ENCODE data around the gene TMEM9B. TPM values are rescaled to one million over a fixed set of nuclear protein-coding genes. Genes with fewer than 3 reads are reported as not detected.
A peak's percentile ranks its signal among the peaks of the same experiment; 100 is the strongest.

Gene TMEM9B
- total and polyA plus RNA-seq, 9 of the 15 experiments (the other 6 are each of a cell fraction or from before 2014, with no cell fraction given), result 7.7 to 20.0 (median 14.0) TPM

DNA sequence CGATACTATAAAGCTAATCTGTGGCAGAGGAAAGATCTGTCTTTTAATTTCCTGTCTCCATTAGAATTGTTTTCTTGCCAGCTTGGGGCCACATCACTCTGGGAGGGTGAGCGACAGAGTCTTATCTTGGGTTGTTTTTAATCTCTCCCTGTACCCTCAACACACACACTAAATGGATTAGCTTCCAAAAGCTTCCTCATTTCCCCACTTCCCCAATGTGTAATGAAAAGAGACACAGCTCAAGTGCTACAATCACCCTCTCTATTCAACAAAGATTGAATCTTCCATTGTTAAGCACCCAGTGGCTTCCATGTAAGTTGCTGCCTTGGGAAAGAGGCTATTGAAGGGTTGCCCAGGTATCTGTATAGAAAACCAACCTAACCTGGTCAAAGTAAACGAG is 15.4 kb downstream of the TMEM9B start:
- no peaks in the 10 kb centered on the region for H3K27me3 ChIP-seq (ENCODE audit: control insufficient read depth in 2 of 2, insufficient read depth in 2 of 2, low read length in 2 of 2)
- no peak for ATAC-seq
- in situ Hi-C loops (cut with MboI), result no loop called here
- TF ChIP-seq RBM25 (IDR thresholded peaks at IDR 0.05; ENCODE audit: low read depth, low read length, severe bottlenecking) (no peak), ZNF140 (CRISPR knock-in tag; IDR thresholded peaks at IDR 0.05) (no peak), PHTF2 (CRISPR knock-in tag; IDR thresholded peaks at IDR 0.05) (no peak), XRCC3 (IDR thresholded peaks at IDR 0.05) (no peak), SPI1 (IDR thresholded peaks at IDR 0.05; ENCODE audit: borderline replicate concordance, low read depth, low read length) (peak; percentile 88), KAT8 (IDR thresholded peaks at IDR 0.05; ENCODE audit: low read depth) (no peak), ZFP30 (CRISPR knock-in tag; IDR thresholded peaks at IDR 0.05; ENCODE audit: borderline replicate concordance) (no peak), RB1 (IDR thresholded peaks at IDR 0.05; ENCODE audit: low read depth) (no peak), SIX5 (IDR thresholded peaks at IDR 0.05; ENCODE audit: borderline replicate concordance in 1 of 2, insufficient read depth in 1 of 2, low read depth in 1 of 2, low read length in 2 of 2) (no peak), NONO (IDR thresholded peaks at IDR 0.05; ENCODE audit: low read depth in 2 of 2, low read length in 1 of 2) (no peak), SOX6 (IDR thresholded peaks at IDR 0.05) (peak; percentile 57; the same call in 1 of the 2 replicates), ZNF12 (CRISPR knock-in tag; IDR thresholded peaks at IDR 0.05) (no peak), HMGN3 (IDR thresholded peaks at IDR 0.05; ENCODE audit: borderline replicate concordance, extremely low read depth, insufficient read length, low read depth, low read length) (no peak), HES1 (IDR thresholded peaks at IDR 0.05; ENCODE audit: low read depth) (no peak), CREB1 (IDR thresholded peaks at IDR 0.05) (no peak), CREB1 (CRISPR knock-in tag; IDR thresholded peaks at IDR 0.05) (no peak), HNRNPL (IDR thresholded peaks at IDR 0.05; ENCODE audit: low read depth, low read length) (no peak)
- TF ChIP-seq, protein P1, sequence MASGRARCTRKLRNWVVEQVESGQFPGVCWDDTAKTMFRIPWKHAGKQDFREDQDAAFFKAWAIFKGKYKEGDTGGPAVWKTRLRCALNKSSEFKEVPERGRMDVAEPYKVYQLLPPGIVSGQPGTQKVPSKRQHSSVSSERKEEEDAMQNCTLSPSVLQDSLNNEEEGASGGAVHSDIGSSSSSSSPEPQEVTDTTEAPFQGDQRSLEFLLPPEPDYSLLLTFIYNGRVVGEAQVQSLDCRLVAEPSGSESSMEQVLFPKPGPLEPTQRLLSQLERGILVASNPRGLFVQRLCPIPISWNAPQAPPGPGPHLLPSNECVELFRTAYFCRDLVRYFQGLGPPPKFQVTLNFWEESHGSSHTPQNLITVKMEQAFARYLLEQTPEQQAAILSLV (tag; IDR thresholded peaks at IDR 0.05), result no peak
- TF ChIP-seq, protein P2, sequence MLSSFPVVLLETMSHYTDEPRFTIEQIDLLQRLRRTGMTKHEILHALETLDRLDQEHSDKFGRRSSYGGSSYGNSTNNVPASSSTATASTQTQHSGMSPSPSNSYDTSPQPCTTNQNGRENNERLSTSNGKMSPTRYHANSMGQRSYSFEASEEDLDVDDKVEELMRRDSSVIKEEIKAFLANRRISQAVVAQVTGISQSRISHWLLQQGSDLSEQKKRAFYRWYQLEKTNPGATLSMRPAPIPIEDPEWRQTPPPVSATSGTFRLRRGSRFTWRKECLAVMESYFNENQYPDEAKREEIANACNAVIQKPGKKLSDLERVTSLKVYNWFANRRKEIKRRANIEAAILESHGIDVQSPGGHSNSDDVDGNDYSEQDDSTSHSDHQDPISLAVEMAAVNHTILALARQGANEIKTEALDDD (IDR thresholded peaks at IDR 0.05), result peak; percentile 78

More for the DNA sequence above, 15.4 kb downstream of the TMEM9B start:
- no peak for FAIRE-seq
- POLR2A ChIA-PET, result interaction anchor here (0.6 to 1.2 kb wide), 4 partner anchors 11 to 94 kb away, joined by 3 to 4 read pairs (median 3); no protein-coding TSS in a partner anchor
- peaks cover 42% of the 10 kb centered on the region; the same call in 2 of the 3 replicates for H3K36me3 ChIP-seq (ENCODE audit: control insufficient read depth, insufficient read depth, low read length)
- H3K9ac ChIP-seq (ENCODE audit: insufficient read depth in 1 of 2, low read depth in 2 of 2, low read length in 2 of 2), result no peak overlapping the region
- BruUV-seq (replicated peaks), result no TSS peak
- intact Hi-C loops (cut with micrococcal nuclease), result loop anchor here (5.0 kb wide), 1 partner anchor 727 kb away; no protein-coding TSS in a partner anchor
- no peaks in the 10 kb centered on the region for H4K20me1 ChIP-seq (replicated peaks; ENCODE audit: control insufficient read depth, insufficient read depth, low read length)
- H3K4me1 ChIP-seq (replicated peaks in 1 of 2; ENCODE audit: control insufficient read depth in 2 of 2, insufficient read depth in 2 of 2, low read length in 2 of 2), result 0 out of 5 replicates have a peak, but pooled peaks cover 0 to 4% of the 10 kb centered on the region in 2 experiments
- H3K27ac ChIP-seq (ENCODE audit: extremely low read depth, low read depth, low read length), result no peak overlapping the region
- 43% methylated on average over 3 of the region's 3 CpGs for WGBS (ENCODE audit: insufficient coverage, low coverage, missing lambda C conversion rate)
- DNase-seq (ENCODE audit: extremely low read depth in 1 of 4, low spot score in 3 of 4), result no peak
- no peak overlapping the region for H2AFZ ChIP-seq (ENCODE audit: low read depth, low read length)
- H3K79me2 ChIP-seq (ENCODE audit: control insufficient read depth, insufficient read depth, low read length), result no peaks in the 10 kb centered on the region
- CTCF ChIA-PET (ENCODE audit: low intra/inter-chr PET ratio), result interaction anchor here (0.6 kb wide), 1 partner anchor 662 kb away, joined by 3 read pairs; no protein-coding TSS in a partner anchor
- H3K9me1 ChIP-seq (ENCODE audit: control insufficient read depth, insufficient read depth, low read length), result no peaks in the 10 kb centered on the region
- H3K4me3 ChIP-seq, result no peak overlapping the region
- no peaks in the 10 kb centered on the region for H3K9me3 ChIP-seq (replicated peaks; ENCODE audit: control insufficient read depth, insufficient read depth, low read depth, low read length)
- no peak overlapping the region for H3K4me2 ChIP-seq (ENCODE audit: insufficient read depth, low read length)

Measured in K562 (cell line).